Measurements from ENCODE around the gene NPR3.

NPR3 gene

GRCh38 chr5:32814620-32815019 lies 103.5 kb downstream of the NPR3 start:
- no peak for DNase-seq

- no peak for DNase-seq
Measured at GRCh38 chr5:32827981-32828380, 116.9 kb downstream of the NPR3 start.

GRCh38 chr5:32828492-32828891 lies 117.4 kb downstream of the NPR3 start:
- DNase-seq: no peak

- no peak for DNase-seq
Measured at GRCh38 chr5:32831624-32832023, 120.5 kb downstream of the NPR3 start.

- DNase-seq: no peak
Measured at GRCh38 chr5:32833127-32833526, 122.0 kb downstream of the NPR3 start.

- DNase-seq: no peak
Measured at GRCh38 chr5:32833663-32834062, 122.5 kb downstream of the NPR3 start.

GRCh38 chr5:32834251-32834650 lies 123.1 kb downstream of the NPR3 start:
- DNase-seq: no peak

- DNase-seq: no peak
Measured at GRCh38 chr5:32836176-32836575, 125.1 kb downstream of the NPR3 start.

- no peak for DNase-seq
Measured at GRCh38 chr5:32837211-32837610, 126.1 kb downstream of the NPR3 start.

GRCh38 chr5:32839106-32839505 lies 128.0 kb downstream of the NPR3 start:
- no peak for DNase-seq

- DNase-seq: no peak
Measured at GRCh38 chr5:32840606-32841005, 129.5 kb downstream of the NPR3 start.
